Measurements from ENCODE around the gene IL1RAP.

IL1RAP gene

DNA sequence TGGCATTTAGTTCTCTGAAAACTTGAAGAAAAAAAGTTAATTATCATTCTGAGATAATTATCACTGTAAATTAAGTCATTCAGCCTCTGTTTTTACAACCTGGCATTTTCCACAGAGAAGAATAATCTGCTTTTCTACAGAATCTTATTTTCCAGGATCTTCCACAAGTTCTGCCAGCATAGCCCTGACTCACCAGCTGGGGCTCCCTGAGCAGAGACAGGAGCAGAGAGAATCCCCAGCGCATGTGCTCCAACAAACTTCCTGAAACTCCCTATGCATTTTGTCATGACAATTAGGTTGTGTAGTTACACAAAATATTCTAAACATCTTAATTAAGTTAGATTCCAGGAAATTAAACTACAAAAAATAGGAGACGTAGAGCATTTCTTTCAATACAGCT, 32.1 kb upstream of the IL1RAP start:
- no peak for ATAC-seq
- no peak for TF ChIP-seq PPARA (CRISPR knock-in tag; IDR thresholded peaks at IDR 0.05; ENCODE audit: borderline replicate concordance)
- TF ChIP-seq SNAI2 (CRISPR knock-in tag; IDR thresholded peaks at IDR 0.05) = no peak
- TF ChIP-seq ISL1 (CRISPR knock-in tag; IDR thresholded peaks at IDR 0.05) = no peak
- TF ChIP-seq, protein P1, sequence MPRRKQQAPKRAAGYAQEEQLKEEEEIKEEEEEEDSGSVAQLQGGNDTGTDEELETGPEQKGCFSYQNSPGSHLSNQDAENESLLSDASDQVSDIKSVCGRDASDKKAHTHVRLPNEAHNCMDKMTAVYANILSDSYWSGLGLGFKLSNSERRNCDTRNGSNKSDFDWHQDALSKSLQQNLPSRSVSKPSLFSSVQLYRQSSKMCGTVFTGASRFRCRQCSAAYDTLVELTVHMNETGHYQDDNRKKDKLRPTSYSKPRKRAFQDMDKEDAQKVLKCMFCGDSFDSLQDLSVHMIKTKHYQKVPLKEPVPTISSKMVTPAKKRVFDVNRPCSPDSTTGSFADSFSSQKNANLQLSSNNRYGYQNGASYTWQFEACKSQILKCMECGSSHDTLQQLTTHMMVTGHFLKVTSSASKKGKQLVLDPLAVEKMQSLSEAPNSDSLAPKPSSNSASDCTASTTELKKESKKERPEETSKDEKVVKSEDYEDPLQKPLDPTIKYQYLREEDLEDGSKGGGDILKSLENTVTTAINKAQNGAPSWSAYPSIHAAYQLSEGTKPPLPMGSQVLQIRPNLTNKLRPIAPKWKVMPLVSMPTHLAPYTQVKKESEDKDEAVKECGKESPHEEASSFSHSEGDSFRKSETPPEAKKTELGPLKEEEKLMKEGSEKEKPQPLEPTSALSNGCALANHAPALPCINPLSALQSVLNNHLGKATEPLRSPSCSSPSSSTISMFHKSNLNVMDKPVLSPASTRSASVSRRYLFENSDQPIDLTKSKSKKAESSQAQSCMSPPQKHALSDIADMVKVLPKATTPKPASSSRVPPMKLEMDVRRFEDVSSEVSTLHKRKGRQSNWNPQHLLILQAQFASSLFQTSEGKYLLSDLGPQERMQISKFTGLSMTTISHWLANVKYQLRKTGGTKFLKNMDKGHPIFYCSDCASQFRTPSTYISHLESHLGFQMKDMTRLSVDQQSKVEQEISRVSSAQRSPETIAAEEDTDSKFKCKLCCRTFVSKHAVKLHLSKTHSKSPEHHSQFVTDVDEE (CRISPR knock-in tag; IDR thresholded peaks at IDR 0.05) = no peak
- no peak for TF ChIP-seq ZC3H10 (CRISPR knock-in tag; IDR thresholded peaks at IDR 0.05)
- no peak for TF ChIP-seq ZFP30 (CRISPR knock-in tag; IDR thresholded peaks at IDR 0.05)
- TF ChIP-seq, protein P2, sequence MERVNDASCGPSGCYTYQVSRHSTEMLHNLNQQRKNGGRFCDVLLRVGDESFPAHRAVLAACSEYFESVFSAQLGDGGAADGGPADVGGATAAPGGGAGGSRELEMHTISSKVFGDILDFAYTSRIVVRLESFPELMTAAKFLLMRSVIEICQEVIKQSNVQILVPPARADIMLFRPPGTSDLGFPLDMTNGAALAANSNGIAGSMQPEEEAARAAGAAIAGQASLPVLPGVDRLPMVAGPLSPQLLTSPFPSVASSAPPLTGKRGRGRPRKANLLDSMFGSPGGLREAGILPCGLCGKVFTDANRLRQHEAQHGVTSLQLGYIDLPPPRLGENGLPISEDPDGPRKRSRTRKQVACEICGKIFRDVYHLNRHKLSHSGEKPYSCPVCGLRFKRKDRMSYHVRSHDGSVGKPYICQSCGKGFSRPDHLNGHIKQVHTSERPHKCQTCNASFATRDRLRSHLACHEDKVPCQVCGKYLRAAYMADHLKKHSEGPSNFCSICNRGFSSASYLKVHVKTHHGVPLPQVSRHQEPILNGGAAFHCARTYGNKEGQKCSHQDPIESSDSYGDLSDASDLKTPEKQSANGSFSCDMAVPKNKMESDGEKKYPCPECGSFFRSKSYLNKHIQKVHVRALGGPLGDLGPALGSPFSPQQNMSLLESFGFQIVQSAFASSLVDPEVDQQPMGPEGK (CRISPR knock-in tag; IDR thresholded peaks at IDR 0.05; ENCODE audit: borderline replicate concordance) = no peak
- no peak for TF ChIP-seq OSR1 (CRISPR knock-in tag; IDR thresholded peaks at IDR 0.05)
- no peak for TF ChIP-seq RARB (CRISPR knock-in tag; IDR thresholded peaks at IDR 0.05)
- TF ChIP-seq, protein P3, sequence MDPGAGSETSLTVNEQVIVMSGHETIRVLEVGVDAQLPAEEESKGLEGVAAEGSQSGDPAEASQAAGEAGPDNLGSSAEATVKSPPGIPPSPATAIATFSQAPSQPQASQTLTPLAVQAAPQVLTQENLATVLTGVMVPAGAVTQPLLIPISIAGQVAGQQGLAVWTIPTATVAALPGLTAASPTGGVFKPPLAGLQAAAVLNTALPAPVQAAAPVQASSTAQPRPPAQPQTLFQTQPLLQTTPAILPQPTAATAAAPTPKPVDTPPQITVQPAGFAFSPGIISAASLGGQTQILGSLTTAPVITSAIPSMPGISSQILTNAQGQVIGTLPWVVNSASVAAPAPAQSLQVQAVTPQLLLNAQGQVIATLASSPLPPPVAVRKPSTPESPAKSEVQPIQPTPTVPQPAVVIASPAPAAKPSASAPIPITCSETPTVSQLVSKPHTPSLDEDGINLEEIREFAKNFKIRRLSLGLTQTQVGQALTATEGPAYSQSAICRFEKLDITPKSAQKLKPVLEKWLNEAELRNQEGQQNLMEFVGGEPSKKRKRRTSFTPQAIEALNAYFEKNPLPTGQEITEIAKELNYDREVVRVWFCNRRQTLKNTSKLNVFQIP (CRISPR knock-in tag; IDR thresholded peaks at IDR 0.05; ENCODE audit: borderline replicate concordance, low read depth) = no peak
- TF ChIP-seq, protein P4, sequence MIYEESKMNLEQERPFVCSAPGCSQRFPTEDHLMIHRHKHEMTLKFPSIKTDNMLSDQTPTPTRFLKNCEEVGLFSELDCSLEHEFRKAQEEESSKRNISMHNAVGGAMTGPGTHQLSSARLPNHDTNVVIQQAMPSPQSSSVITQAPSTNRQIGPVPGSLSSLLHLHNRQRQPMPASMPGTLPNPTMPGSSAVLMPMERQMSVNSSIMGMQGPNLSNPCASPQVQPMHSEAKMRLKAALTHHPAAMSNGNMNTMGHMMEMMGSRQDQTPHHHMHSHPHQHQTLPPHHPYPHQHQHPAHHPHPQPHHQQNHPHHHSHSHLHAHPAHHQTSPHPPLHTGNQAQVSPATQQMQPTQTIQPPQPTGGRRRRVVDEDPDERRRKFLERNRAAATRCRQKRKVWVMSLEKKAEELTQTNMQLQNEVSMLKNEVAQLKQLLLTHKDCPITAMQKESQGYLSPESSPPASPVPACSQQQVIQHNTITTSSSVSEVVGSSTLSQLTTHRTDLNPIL (CRISPR knock-in tag; IDR thresholded peaks at IDR 0.05; ENCODE audit: low read depth) = no peak
- TF ChIP-seq ZNF565 (CRISPR knock-in tag; conservative IDR thresholded peaks at IDR 0.05; ENCODE audit: low read depth) = no peak
- TF ChIP-seq, protein P5, sequence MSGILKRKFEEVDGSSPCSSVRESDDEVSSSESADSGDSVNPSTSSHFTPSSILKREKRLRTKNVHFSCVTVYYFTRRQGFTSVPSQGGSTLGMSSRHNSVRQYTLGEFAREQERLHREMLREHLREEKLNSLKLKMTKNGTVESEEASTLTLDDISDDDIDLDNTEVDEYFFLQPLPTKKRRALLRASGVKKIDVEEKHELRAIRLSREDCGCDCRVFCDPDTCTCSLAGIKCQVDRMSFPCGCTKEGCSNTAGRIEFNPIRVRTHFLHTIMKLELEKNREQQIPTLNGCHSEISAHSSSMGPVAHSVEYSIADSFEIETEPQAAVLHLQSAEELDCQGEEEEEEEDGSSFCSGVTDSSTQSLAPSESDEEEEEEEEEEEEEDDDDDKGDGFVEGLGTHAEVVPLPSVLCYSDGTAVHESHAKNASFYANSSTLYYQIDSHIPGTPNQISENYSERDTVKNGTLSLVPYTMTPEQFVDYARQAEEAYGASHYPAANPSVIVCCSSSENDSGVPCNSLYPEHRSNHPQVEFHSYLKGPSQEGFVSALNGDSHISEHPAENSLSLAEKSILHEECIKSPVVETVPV (CRISPR knock-in tag; IDR thresholded peaks at IDR 0.05) = no peak

DNA sequence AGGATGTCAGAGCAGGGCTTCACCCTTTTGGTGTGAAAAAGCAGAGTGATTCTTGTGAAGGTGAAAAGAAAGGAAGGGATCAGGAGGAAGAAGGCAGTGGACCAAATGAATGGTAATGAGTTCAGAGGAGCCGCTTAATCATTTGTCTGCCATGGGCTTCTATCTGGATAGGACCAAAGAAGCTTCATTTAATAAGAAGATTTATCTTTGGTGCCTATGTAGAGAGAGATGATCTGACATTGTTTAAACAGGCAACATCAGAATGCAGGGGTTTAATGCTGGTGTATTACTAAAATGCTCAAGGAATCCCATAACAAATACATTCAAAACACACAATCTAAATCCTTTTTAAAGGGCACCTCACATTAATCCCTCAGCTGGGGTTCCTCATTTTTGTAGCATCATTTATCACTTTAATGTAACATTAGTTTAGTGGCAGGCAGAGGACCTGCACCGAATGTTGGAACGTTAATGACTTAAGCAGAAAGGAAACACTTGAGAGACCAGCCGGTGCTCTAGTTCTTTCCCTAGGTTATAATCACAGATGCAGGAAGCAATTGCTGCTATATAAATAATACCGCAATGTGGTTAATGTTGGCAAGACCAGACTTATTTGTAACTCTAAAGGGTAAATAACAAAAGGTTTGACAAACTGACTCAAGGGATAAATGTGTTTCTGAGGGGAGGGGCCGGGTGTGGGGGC, 27.9 kb upstream of the IL1RAP start:
- TF ChIP-seq ZC3H10 (CRISPR knock-in tag; IDR thresholded peaks at IDR 0.05) = no peak
- TF ChIP-seq ARNTL (CRISPR knock-in tag; IDR thresholded peaks at IDR 0.05; ENCODE audit: borderline replicate concordance, low read depth) = no peak
- no peak for TF ChIP-seq ESRRG (CRISPR knock-in tag; IDR thresholded peaks at IDR 0.05)
- TF ChIP-seq TOX (CRISPR knock-in tag; IDR thresholded peaks at IDR 0.05; ENCODE audit: borderline replicate concordance) = no peak
- TF ChIP-seq GLIS3 (CRISPR knock-in tag; IDR thresholded peaks at IDR 0.05) = no peak
- TF ChIP-seq ZFP3 (CRISPR knock-in tag; IDR thresholded peaks at IDR 0.05) = no peak
- TF ChIP-seq PPARA (CRISPR knock-in tag; IDR thresholded peaks at IDR 0.05; ENCODE audit: borderline replicate concordance) = no peak
- TF ChIP-seq ISL1 (CRISPR knock-in tag; IDR thresholded peaks at IDR 0.05) = no peak
- TF ChIP-seq, protein P2 (CRISPR knock-in tag; IDR thresholded peaks at IDR 0.05; ENCODE audit: borderline replicate concordance) = no peak
- TF ChIP-seq SNAI2 (CRISPR knock-in tag; IDR thresholded peaks at IDR 0.05) = no peak
- TF ChIP-seq, protein P5 (CRISPR knock-in tag; IDR thresholded peaks at IDR 0.05) = no peak
- no peak for TF ChIP-seq ZNF565 (CRISPR knock-in tag; conservative IDR thresholded peaks at IDR 0.05; ENCODE audit: low read depth)
- no peak for TF ChIP-seq BACH2 (CRISPR knock-in tag; IDR thresholded peaks at IDR 0.05; ENCODE audit: borderline replicate concordance)
- no peak for TF ChIP-seq ZNF8 (CRISPR knock-in tag; IDR thresholded peaks at IDR 0.05)
- no peak for TF ChIP-seq OSR1 (CRISPR knock-in tag; IDR thresholded peaks at IDR 0.05)
- TF ChIP-seq TCF4 (CRISPR knock-in tag; IDR thresholded peaks at IDR 0.05; ENCODE audit: borderline replicate concordance) = no peak

More for the DNA sequence above, 27.9 kb upstream of the IL1RAP start:
- no peak for ATAC-seq

All from SK-N-SH treated with all-trans-retinoic acid at 6 μM for 48 hours (cell line).